ENCODE data around the gene RPP21.

GRCh38 chr6:30344868-30345671 is at the start of gene RPP21:
- TF ChIP-seq POLR2A (IDR thresholded peaks at IDR 0.05) (peak in 3 of 4 donors; percentile 45 to 90 (median 71)), POLR2AphosphoS5 (IDR thresholded peaks at IDR 0.05) (peak; percentile 61 to 86), CTCF (IDR thresholded peaks at IDR 0.05) (no peak)

Measured in upper lobe of left lung (tissue), 4 donors.